IPS DF 19.7 (cell line): ENCODE results near the gene NR1I2.

Experiments
- DNase-seq: peaks from one replicate; pipeline ENCODE4 v3.0.0-alpha.2; 2013; ENCODE audit warnings: low read depth, low spot score

Gene NR1I2

GRCh38 chr3:119819806-119820205, 37.9 kb downstream of the NR1I2 start:
- no peak for DNase-seq

DNA sequence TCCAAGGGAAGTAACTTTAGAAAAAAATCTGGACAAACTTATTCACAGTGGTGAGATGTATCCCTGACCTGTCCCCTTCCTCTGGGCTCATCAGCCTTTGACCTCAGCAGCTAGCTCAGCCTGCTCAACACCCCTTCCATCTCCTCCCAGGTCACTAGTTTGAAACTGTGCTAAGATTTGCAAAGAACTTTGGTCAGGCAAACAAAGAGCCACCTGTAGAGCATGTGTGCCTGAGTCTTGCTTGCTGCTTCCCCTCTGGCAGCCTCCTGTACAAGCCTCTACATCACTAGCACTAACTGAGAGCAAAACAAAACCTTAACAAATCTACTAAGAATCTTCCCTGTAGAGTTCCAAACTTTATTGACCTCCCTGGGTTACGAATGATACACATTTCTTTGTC, 43.9 kb downstream of the NR1I2 start:
- no peak for DNase-seq

- no peak for DNase-seq
These were observed 45.1 kb downstream of the NR1I2 start for GRCh38 chr3:119826711-119827608.

DNA sequence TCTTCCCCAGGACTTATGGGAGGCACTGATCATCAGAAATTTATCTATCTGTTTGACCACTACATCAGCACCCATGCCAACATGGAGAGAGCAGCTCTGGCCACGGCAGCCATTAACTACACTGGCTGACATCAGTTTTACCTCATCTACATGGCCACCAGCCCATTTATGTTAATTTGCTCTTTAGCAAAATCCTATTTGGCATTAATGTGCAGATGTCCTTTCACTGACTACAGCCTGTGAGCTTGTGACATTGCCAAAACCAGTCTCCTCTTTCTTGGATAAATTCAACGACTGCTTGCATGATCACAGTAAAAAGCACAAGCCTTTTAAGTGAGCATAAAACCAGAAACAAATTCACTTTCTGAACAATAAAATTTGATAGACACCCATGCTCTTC, 47.5 kb downstream of the NR1I2 start:
- no peak for DNase-seq

- DNase-seq: no peak
These were observed 49.1 kb downstream of the NR1I2 start for GRCh38 chr3:119831022-119831421.

DNA sequence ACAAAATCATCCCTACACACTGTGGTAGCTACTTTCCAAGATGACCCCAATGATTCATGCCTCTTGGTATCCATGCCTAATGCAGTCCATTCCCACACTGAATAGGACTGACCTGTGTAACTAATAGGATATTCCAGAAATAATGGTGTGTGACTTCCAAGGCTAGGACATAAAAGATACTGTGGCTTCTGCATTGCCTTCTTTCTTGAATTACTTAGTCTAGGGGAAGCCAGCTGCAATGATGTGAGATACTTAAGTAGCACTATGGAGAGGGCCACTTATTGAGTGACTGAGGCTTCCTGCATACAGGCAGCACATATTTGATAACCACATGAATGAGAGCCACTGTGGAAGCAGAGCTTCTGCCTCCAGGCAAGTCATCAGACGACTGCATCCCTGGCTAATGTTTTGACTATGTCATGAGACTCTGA, 50.1 kb downstream of the NR1I2 start:
- DNase-seq: no peak

DNA sequence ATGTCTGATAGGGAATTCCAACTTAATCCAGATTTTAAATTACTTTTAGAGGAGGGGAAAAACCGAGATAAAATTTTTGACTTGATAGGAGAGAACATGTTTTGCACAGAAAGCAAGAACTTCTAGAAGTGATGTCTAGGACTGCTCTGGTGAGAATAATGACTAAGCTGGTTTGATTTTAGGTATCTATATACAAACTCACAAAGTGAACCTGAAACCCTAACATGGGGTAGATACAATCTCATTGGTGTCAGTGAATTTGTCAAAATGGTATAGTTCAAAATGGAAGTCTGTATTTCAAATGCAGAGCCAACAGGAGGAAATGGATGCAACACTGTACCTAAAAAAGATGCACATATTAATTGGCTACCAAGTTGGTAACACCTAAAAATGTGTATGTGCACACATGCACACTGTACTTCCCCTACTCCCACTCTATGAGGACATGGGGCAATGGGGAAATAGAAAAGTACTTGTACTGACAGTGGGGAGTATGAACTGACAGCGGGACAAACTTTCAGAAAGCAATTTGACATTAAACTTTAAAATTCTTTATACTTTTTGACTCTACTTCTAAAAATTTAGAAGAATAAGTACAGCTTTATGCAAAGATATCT, 53.0 kb downstream of the NR1I2 start:
- DNase-seq: no peak

DNA sequence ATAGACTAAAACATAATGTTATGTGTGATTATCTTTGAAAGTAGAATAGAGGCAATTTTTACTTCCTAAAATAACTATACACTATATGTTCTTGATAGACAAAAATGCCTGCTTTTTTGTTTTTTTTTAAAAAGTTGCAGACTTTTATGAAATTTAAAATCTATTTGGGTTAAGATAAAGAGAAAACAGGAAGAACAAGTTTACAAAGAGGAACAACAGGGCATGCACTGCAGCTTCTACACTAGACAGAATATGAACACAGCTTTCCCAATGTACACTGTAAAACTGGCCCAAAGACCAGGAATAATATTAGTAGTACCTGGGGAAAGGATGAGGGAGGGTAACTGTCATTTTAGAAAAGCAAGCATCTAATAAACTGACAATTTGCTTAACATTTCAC, 53.7 kb downstream of the NR1I2 start:
- no peak for DNase-seq

DNA sequence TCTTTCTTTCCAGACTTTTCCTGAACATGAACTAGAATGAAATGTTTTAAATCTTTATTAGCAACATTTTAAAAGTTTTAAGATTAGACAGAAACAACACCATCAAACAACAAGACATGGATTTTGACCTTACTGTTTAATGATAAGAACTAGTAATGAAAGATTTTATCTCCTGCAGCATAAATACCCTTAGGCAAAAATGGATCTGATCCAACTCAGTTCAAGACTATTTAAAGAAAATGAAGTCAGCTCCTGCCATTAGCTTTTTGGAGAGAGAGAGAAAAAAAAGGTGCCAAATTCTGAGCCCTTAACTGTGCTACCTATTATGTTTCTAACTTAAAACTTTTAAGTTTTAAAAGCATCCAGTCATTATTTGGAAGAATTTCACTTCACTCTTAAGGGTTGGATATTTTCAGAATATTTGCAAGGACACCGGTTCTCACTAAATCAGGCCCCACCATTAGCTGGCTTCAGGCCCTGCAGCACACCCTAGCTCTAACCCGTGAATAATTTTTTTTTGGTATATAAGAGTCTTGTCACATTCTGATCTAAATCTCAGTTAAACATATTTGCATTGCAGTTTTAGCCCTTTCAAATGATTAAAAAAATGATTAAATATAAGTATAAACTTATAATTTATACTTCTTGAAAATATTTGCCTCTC, 60.0 kb downstream of the NR1I2 start:
- DNase-seq: no peak

- no peak for DNase-seq
These were observed 67.2 kb downstream of the NR1I2 start for GRCh38 chr3:119849126-119849525.

- no peak for DNase-seq
These were observed 74.8 kb downstream of the NR1I2 start for GRCh38 chr3:119856695-119857094.

DNA sequence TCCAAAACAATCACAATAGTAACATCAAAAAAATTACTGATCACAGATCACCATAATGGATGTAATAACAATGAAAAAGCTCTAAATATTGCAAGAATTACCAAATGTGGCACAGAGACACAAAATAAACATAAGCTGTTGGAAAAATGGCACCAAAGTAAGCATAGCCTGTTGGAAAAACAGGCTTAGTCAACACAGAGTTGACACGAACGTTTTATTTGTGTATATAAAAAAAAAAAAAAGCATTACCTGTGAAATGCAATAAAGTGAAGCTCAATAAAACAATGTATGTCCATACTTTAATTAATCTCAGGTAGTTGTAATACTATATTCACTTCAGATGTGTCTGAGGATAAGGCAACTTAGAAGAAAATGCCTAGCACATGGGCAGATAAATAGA, 77.1 kb downstream of the NR1I2 start:
- no peak for DNase-seq

DNA sequence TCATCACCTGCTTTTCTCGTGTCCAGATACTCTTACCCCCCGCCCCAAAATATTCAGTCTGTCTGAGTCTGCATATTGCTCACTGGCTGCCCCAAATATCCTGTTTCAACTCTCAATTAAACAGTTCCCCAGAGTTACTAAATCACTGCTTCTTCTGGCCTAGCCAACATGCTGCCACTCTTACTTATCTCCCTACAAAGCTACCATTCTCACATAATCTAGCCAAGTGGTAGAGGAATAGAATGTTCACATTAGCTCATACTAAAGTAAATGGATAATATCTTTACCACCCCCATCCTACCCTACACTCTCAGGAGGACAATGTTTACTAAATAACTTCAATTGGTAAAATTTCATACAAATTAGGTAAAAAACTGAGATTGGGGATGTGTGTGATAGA, 77.8 kb downstream of the NR1I2 start:
- no peak for DNase-seq

- DNase-seq: no peak
These were observed 79.8 kb downstream of the NR1I2 start for GRCh38 chr3:119861681-119862080.

DNA sequence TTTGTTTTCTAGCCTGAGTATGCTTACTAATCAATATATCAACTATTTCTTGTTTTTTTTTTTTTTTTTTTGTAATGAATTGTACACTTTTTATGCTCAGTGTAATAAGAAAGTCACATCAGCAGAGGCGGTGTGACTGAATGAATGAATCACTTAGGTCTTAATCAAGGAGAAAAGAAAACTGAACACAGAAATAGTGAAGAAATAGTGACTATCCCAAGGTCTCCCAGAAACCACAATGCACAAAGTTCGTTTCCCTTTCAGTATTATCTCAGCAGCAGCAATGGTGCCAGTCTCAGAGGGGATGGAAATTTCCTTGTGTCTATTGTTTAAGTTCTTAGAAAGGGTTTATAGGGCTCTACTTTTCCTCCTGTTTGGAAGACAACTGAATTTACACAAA, 80.7 kb downstream of the NR1I2 start:
- DNase-seq: no peak

DNA sequence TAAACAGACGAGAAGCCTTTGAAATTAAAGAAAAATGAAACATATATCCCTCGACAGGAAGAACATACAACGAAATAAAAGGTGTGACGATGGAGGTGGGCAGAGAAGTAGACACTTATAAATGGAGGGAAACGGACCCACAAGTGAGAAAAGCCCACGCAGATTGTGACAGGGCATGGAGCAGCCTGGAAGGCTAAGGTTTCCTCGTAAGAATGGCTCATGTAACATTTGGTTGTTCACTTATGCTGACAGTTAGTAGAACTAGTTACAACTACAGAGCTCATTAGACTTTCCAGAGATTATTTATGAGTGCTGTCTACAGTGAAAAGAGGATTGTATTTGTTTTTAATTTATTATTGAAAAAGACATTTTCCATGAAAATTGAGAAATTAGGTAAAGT, 82.6 kb downstream of the NR1I2 start:
- DNase-seq: no peak
